HepG2 (cell line): ENCODE results near the gene IQCK. TPM values are rescaled to one million over a fixed set of nuclear protein-coding genes. Genes with fewer than 3 reads are reported as not detected.

Experiments
- DPF2 ChIP-seq: sonication (generic); formaldehyde crosslinking; IDR thresholded peaks from 2 replicates; pipeline ENCODE4 v1.4.0; 2020; ENCODE audit warnings: mild to moderate bottlenecking, low read depth, missing genetic modification reagents, borderline replicate concordance
- FOXO1 ChIP-seq: sonication (generic); formaldehyde crosslinking; IDR thresholded peaks from 2 replicates; pipeline ENCODE4 v1.4.0; 2020; ENCODE audit warnings: missing genetic modification reagents
- HIC2 ChIP-seq: sonication (generic); formaldehyde crosslinking; IDR thresholded peaks from 2 replicates; pipeline ENCODE4 v1.9.0; 2022; ENCODE audit warnings: low read depth, missing genetic modification reagents
- REL ChIP-seq: sonication (generic); formaldehyde crosslinking; conservative IDR thresholded peaks from 2 replicates; pipeline ENCODE4 v1.8.0; 2022; ENCODE audit warnings: mild to moderate bottlenecking, missing genetic modification reagents, moderate library complexity
- RORA ChIP-seq: sonication (generic); formaldehyde crosslinking; IDR thresholded peaks from 2 replicates; pipeline ENCODE4 v1.5.0; 2020; ENCODE audit warnings: mild to moderate bottlenecking, missing genetic modification reagents, moderate library complexity
- SKIL ChIP-seq: sonication (generic); formaldehyde crosslinking; IDR thresholded peaks from 2 replicates; pipeline ENCODE4 v1.8.0; 2022; ENCODE audit warnings: missing genetic modification reagents, mild to moderate bottlenecking, moderate library complexity, borderline replicate concordance
- TCF7L2 ChIP-seq: IDR thresholded peaks from 2 replicates; pipeline ENCODE4 v1.6.1; 2011; ENCODE audit warnings: mild to moderate bottlenecking, low read depth, low read length, moderate library complexity
- ZBTB37 ChIP-seq: sonication (generic); formaldehyde crosslinking; IDR thresholded peaks from 2 replicates; pipeline ENCODE4 v1.4.0; 2020; ENCODE audit warnings: mild to moderate bottlenecking, missing genetic modification reagents
- ZNF512 ChIP-seq: sonication (generic); formaldehyde crosslinking; IDR thresholded peaks from 2 replicates; pipeline ENCODE4 v1.4.0; 2020; ENCODE audit warnings: mild to moderate bottlenecking, missing genetic modification reagents
- ZNF646 ChIP-seq: sonication (generic); formaldehyde crosslinking; IDR thresholded peaks from 2 replicates; pipeline ENCODE4 v1.9.0; 2021; ENCODE audit warnings: mild to moderate bottlenecking, missing genetic modification reagents
- polyA plus RNA-seq, 8 experiments: library from polyadenylated mRNA; depleted of rRNA in 3 of 8; stranded (reverse) in 7 of 8; unstranded in 1 of 8; fragments of >200 nt; fragmentation: Illumina TruSeq in 4 of 8; extraction: Trizol in 4 of 8; gene quantifications; 2 replicates each; pipeline versions ENCODE4 v1.2.1 to v1.2.3, GENCODE V29; 2011 to 2016; ENCODE audit warnings: low read depth in 4 of 8, missing spikeins in 1 of 8, mixed read lengths in 1 of 8; ENCODE audit not compliant: insufficient read depth in 1 of 8
- total RNA-seq, 5 experiments: library from RNA; depleted of rRNA; stranded (reverse); fragments of >200 nt; fragmentation: Illumina TruSeq; extraction: Trizol; gene quantifications; 2 replicates each; pipeline ENCODE4 v1.2.3, GENCODE V29; 2016; ENCODE audit warnings: low read depth in 1 of 5
- TF ChIP-seq, protein P1 (sequence below): sonication (generic); formaldehyde crosslinking; IDR thresholded peaks from 2 replicates; pipeline ENCODE4 v1.4.0; 2020; ENCODE audit warnings: mild to moderate bottlenecking, missing genetic modification reagents

The IQCK gene
- total and polyA plus RNA-seq, 2 of the 13 experiments (the other 11 are each of a cell fraction or from before 2014, with no cell fraction given) = 5.1 to 7.3 TPM

- TF ChIP-seq HIC2 (CRISPR knock-in tag) = no peak
- TF ChIP-seq RORA = no peak
- TF ChIP-seq SKIL (CRISPR knock-in tag) = no peak
- TF ChIP-seq DPF2 (CRISPR knock-in tag) = no peak
- TF ChIP-seq ZNF646 (CRISPR knock-in tag) = no peak
- no peak for TF ChIP-seq ZNF512 (CRISPR knock-in tag)
- TF ChIP-seq TCF7L2 = no peak
- no peak; the same call in 1 of the 2 replicates for TF ChIP-seq FOXO1 (CRISPR knock-in tag)
- TF ChIP-seq, protein P1, sequence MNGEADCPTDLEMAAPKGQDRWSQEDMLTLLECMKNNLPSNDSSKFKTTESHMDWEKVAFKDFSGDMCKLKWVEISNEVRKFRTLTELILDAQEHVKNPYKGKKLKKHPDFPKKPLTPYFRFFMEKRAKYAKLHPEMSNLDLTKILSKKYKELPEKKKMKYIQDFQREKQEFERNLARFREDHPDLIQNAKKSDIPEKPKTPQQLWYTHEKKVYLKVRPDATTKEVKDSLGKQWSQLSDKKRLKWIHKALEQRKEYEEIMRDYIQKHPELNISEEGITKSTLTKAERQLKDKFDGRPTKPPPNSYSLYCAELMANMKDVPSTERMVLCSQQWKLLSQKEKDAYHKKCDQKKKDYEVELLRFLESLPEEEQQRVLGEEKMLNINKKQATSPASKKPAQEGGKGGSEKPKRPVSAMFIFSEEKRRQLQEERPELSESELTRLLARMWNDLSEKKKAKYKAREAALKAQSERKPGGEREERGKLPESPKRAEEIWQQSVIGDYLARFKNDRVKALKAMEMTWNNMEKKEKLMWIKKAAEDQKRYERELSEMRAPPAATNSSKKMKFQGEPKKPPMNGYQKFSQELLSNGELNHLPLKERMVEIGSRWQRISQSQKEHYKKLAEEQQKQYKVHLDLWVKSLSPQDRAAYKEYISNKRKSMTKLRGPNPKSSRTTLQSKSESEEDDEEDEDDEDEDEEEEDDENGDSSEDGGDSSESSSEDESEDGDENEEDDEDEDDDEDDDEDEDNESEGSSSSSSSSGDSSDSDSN (CRISPR knock-in tag) = no peak
- TF ChIP-seq ZBTB37 (CRISPR knock-in tag) = no peak
- no peak for TF ChIP-seq REL (CRISPR knock-in tag)
These were observed 189.3 kb downstream of the IQCK start (continued) for GRCh38 chr16:19907161-19907992.
